Measurements from ENCODE around the gene B3GNT3.

DNA sequence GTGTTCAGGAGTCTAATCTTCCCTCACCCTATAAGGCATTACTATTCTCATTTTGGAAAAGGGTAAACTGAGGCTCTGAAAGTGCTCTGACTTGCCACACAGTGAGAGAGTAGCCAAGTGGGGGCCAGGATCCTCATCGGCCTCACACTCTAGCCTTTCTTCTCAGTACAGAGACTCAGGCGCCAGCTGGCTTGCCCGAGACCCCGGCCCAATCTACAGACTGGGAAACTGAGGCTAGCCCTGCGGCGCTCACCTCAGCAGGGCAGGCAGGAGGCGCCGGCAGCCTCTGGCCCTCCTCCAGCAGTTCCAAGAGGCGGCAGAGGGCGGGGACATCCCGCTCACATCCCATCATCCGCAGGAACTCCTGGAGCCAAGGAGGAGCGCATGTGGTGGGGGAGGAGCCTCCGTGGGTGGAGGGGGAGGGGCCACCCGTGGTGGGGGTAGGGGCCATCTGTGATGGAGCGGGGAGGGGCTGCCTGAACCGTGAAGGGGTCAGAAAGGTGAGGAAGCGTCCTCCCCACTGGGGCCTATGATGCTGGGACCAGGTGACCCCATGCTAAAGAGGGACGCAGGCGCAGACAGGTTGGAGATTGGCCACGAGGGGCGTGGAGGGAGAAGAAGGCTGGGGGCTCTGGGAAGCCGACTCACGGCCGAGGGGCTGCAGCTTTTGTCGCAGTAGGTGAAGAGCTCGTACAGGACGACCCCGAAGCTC lies 35.1 kb downstream of the B3GNT3 start:
- TF ChIP-seq CTCF (IDR thresholded peaks at IDR 0.05; ENCODE audit: insufficient read depth, low read depth, low read length) (no peak), EZH2 (IDR thresholded peaks at IDR 0.05; ENCODE audit: insufficient read depth, low read length) (no peak)

Measured in astrocyte (in vitro differentiated cells and primary cell).